ENCODE results near the gene WBP1. TPM values are rescaled to one million over a fixed set of nuclear protein-coding genes. Genes with fewer than 3 reads are reported as not detected.
A peak's percentile ranks its signal among the peaks of the same experiment; 100 is the strongest.
"Not testable (repeated sequence)": the region's sequence is repeated elsewhere in the genome, so short reads cannot be mapped to it uniquely, and the experiment has no call there.

WBP1 gene
- total RNA-seq, 2 donors from 2014 or later: 28.2 to 40.5 TPM

DNA sequence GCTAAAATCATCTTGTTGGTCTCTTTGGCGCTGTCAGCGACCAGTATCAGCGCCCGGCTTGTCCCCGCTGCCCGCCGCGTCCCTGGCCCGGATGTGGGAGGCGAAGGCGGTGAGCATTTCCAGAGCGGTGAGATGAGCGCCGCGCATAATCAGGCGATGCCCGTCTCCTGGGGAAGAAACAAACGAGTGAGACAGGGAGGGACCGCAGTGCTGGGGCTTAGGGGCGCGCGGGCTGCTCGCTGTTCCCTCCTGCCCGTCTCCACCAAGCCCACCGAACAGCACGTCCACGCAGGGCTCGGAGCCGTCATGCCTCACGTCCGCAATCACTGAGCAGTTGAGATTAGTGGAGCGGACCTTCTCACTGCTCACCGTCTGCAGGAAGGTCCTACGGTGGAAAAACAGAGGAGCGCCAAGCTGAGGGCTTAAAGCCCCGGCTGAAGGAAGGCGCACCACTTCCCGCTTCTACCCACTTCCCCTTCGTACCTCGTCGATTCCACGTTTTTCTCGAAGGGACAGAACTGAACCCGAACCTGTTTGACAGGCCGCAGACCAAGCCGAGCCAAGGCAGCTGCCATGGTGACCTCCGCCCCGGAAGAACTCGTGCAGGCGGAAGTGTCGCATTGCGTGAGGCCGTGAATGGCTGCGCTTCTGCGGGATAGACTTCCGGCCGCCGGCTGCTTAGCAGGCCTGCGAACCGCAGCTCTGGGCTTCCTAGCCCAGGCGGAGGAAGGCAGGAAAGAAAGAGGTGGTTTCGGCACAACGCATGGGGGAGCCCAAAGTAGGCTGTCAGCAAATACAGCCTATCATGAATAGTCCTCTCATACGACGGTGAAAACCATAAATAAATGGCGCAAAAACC, 14.1 kb downstream of the WBP1 start, which contains the start of gene MRPL53:
Gene MRPL53 (minus strand): TSS at position 595 of the 859 bp plus-strand sequence. CDS start 20 bp downstream, at position 575.
- peak; percentile 98 for DNase-seq (ENCODE audit: low spot score)

DNA sequence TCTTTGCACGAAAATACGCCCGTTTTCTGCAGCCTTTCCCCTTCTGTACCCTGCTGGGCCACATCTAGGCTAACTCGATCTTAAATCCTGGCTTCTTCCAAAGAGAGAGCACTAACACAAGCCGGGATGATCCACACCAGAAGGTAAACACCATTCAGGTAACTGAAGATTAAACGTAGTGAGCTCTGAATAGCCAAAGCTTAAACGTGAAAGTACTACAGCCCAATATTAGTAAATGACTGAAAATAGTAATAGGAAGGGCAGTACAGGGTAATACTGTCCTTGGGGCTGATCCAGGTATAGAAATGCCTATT, 14.7 kb downstream of the WBP1 start:
- no peak for DNase-seq (ENCODE audit: low spot score)
- intact Hi-C loops (cut with DNase I): no loop called here

More for the DNA sequence above, 14.1 kb downstream of the WBP1 start, which contains the start of gene MRPL53:
- intact Hi-C loops (cut with DNase I): no loop called here

DNA sequence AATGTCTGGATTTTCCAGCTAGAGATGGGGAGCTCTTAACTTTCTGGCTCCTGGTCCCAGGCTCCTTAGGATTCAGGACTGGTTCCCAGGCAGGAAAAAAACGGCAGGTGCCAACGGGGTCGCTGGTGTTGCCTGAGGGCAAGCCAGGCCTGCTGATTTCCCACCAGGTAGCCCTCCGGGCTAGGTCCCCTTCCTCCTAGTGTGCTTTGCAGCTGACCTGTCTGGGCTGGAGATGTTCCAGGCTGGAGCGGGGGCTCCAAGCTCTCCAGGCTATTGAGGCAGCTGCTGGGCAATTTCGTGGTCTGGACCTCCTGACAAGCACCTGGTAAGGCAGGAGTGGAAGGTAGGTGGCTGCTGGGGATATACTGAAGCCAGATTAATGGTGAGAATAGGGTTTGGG, 16.2 kb downstream of the WBP1 start:
- intact Hi-C loops (cut with DNase I): no loop called here
- peak; percentile 76 for DNase-seq (ENCODE audit: low spot score)

- intact Hi-C loops (cut with DNase I): no loop called here
- peak; percentile 58 for DNase-seq (ENCODE audit: low spot score)
Observed at GRCh38 chr2:74474899-74475298, 16.7 kb downstream of the WBP1 start.

DNA sequence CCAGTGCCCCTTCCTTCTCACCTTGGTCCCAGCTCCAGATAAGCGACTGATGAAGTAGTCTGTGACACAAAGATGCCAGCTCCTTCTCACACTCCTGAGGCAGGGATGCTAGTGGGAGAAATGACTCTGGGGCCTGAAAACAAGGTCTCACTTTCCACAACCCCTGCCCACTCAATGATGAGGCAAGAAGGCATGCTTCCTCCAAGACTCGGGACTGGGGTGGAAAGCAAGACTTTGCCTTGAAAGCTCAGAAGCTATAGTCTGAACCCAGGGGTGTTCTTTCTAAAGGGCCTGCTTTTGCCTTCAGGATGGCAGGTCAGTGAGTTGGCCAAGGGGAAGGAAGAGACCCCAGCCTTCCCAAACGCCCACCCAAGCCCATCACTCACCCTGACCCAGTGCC, 23.2 kb downstream of the WBP1 start:
- intact Hi-C loops (cut with DNase I): loop anchor here (5.0 kb wide), 2 partner anchors 101 to 106 kb away; no protein-coding TSS in a partner anchor
- no peak for DNase-seq (ENCODE audit: low spot score)

- intact Hi-C loops (cut with DNase I): loop anchor here (5.0 kb wide), 2 partner anchors 100 to 105 kb away; no protein-coding TSS in a partner anchor
- DNase-seq (ENCODE audit: low spot score): peak; percentile 91
Observed at GRCh38 chr2:74481961-74482800, 23.9 kb downstream of the WBP1 start.

GRCh38 chr2:74482801-74483674, 24.8 kb downstream of the WBP1 start, which contains the start of the genes CCDC142 and TTC31:
CCDC142 (minus strand) TSS chr2:74482998; CDS start chr2:74482837, 161 bp downstream.
TTC31 (plus strand) TSS chr2:74483081; CDS start chr2:74483096, 15 bp downstream.
- intact Hi-C loops (cut with DNase I): loop anchor here (5.0 kb wide), 2 partner anchors 99 to 104 kb away; no protein-coding TSS in a partner anchor
- peak; percentile 99 for DNase-seq (ENCODE audit: low spot score)

- DNase-seq (ENCODE audit: low spot score): not testable (repeated sequence)
- intact Hi-C loops (cut with DNase I): loop anchor here (5.0 kb wide), 2 partner anchors 99 to 104 kb away; no protein-coding TSS in a partner anchor
Observed at GRCh38 chr2:74483675-74484164, 25.5 kb downstream of the WBP1 start.

DNA sequence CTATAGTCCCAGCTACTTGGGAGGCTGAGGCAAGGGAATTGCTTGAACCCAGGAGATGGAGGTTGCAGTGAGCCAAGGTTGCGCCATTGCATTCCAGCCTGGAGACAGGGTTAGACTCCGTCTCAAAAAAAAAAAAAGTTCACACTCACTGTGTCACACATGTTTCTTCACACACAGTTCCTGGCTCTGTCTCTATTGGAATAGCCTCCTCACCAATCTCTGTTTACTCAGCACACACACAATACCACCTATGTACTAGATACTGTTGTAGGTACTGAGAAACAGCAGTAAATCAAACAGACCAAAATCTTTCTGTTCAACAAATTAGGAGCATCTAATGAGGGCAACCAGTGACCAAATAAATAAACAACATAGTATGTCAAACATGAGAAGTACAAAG, 27.9 kb downstream of the WBP1 start:
- intact Hi-C loops (cut with DNase I): no loop called here
- DNase-seq (ENCODE audit: low spot score): no peak

DNA sequence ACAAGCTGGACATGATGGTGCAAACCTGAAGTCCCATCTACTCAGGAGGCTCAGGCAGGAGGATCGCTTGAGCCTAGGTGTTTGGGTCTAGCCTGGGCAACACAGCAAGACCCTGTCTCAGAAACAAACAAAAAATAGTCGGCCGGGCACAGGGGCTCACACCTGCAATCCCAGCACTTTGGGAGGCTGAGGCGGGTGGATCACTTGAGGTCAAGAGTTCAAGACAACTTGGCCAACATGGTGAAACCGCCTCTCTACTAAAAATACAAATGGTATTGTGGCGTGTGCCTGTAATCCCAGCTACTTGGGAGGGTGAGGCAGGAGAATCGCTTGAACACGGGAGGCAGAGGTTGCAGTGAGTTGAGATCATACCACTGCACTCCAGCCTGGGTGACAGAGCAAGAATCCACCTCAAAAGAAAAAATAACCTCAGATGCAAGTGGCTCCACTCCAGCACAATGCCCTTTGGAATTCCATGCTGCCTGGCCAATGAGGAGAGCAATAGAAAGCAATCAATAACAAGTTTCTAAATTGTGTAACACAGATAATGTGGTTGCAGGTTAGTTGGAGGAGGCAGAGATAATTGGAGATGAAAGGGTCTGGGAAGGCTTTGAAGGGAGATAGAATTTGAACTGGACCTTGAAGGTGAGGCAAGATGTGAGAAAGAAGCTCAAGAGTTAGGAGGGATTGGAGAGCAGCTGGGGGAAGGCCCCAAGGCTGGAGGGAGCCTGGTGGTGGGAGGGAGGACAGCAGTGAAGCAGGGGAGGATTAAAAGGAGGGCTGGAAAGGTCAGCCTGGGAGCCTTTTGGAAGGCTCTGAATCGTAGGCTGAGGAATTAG, 30.6 kb downstream of the WBP1 start:
- peak; percentile 22 for DNase-seq (ENCODE audit: low spot score)
- intact Hi-C loops (cut with DNase I): no loop called here

- peak; percentile 69 for DNase-seq (ENCODE audit: low spot score)
- intact Hi-C loops (cut with DNase I): no loop called here
Observed at GRCh38 chr2:74489906-74490305, 31.7 kb downstream of the WBP1 start.

- DNase-seq (ENCODE audit: low spot score): peak; percentile 54
- intact Hi-C loops (cut with DNase I): no loop called here
Observed at GRCh38 chr2:74491648-74492544, 33.7 kb downstream of the WBP1 start.

GRCh38 chr2:74493546-74493945, 35.3 kb downstream of the WBP1 start:
- intact Hi-C loops (cut with DNase I): no loop called here

GRCh38 chr2:74495440-74495839, 37.2 kb downstream of the WBP1 start:
- intact Hi-C loops (cut with DNase I): no loop called here
- DNase-seq (ENCODE audit: low spot score): no peak

More at GRCh38 chr2:74493546-74493945, 35.3 kb downstream of the WBP1 start:
- DNase-seq (ENCODE audit: low spot score): peak; percentile 29

GRCh38 chr2:74496997-74497776, 38.9 kb downstream of the WBP1 start:
- peak; percentile 67 for DNase-seq (ENCODE audit: low spot score)
- intact Hi-C loops (cut with DNase I): no loop called here
